ENCODE results near the gene AASDH.
"Not testable (repeated sequence)": the region's sequence is repeated elsewhere in the genome, so short reads cannot be mapped to it uniquely, and the experiment has no call there.

Gene AASDH

GRCh38 chr4:56389558-56389957 lies 2.3 kb upstream of the AASDH start:
- no peak for DNase-seq (ENCODE audit: low read depth)

GRCh38 chr4:56388306-56388705 lies 1.0 kb upstream of the AASDH start:
- no peak for DNase-seq (ENCODE audit: low read depth)

GRCh38 chr4:56386091-56386490 lies 1.2 kb downstream of the AASDH start:
- DNase-seq (ENCODE audit: low read depth): no peak

- DNase-seq (ENCODE audit: low read depth): no peak
Measured at GRCh38 chr4:56375458-56375857, 11.8 kb downstream of the AASDH start.

GRCh38 chr4:56374956-56375355 lies 12.3 kb downstream of the AASDH start:
- DNase-seq (ENCODE audit: low read depth): no peak

- no peak for DNase-seq (ENCODE audit: low read depth)
Measured at GRCh38 chr4:56372774-56373173, 14.5 kb downstream of the AASDH start.

- DNase-seq (ENCODE audit: low read depth): no peak
Measured at GRCh38 chr4:56371426-56372220, 15.7 kb downstream of the AASDH start.

- DNase-seq (ENCODE audit: low read depth): no peak
Measured at GRCh38 chr4:56370377-56370776, 16.9 kb downstream of the AASDH start.

- not testable (repeated sequence) for DNase-seq (ENCODE audit: low read depth)
Measured at GRCh38 chr4:56362981-56363380, 24.3 kb downstream of the AASDH start.

GRCh38 chr4:56360071-56360470 lies 27.2 kb downstream of the AASDH start:
- DNase-seq (ENCODE audit: low read depth): no peak

GRCh38 chr4:56356650-56357049 lies 30.6 kb downstream of the AASDH start:
- no peak for DNase-seq (ENCODE audit: low read depth)

GRCh38 chr4:56348576-56348975 lies 38.7 kb downstream of the AASDH start:
- no peak for DNase-seq (ENCODE audit: low read depth)

- no peak for DNase-seq (ENCODE audit: low read depth)
Measured at GRCh38 chr4:56345458-56345857, 41.8 kb downstream of the AASDH start.

GRCh38 chr4:56342746-56343145 lies 44.5 kb downstream of the AASDH start:
- no peak for DNase-seq (ENCODE audit: low read depth)

- no peak for DNase-seq (ENCODE audit: low read depth)
Measured at GRCh38 chr4:56330691-56331090, 56.6 kb downstream of the AASDH start.

- DNase-seq (ENCODE audit: low read depth): no peak
Measured at GRCh38 chr4:56326363-56326762, 60.9 kb downstream of the AASDH start.

GRCh38 chr4:56324011-56324610 lies 63.2 kb downstream of the AASDH start:
- no peak for DNase-seq (ENCODE audit: low read depth)

- no peak for DNase-seq (ENCODE audit: low read depth)
Measured at GRCh38 chr4:56323327-56323726, 64.0 kb downstream of the AASDH start.

GRCh38 chr4:56321251-56321650 lies 66.0 kb downstream of the AASDH start:
- DNase-seq (ENCODE audit: low read depth): no peak

GRCh38 chr4:56320293-56320692 lies 67.0 kb downstream of the AASDH start:
- DNase-seq (ENCODE audit: low read depth): no peak

- no peak for DNase-seq (ENCODE audit: low read depth)
Measured at GRCh38 chr4:56318555-56318954, 68.7 kb downstream of the AASDH start.

- no peak for DNase-seq (ENCODE audit: low read depth)
Measured at GRCh38 chr4:56317749-56318148, 69.5 kb downstream of the AASDH start.

- DNase-seq (ENCODE audit: low read depth): no peak
Measured at GRCh38 chr4:56316011-56316650, 71.2 kb downstream of the AASDH start.
